Esophagus squamous epithelium (tissue), 5 donors: ENCODE results near the gene NRG4. TPM values are rescaled to one million over a fixed set of nuclear protein-coding genes. Genes with fewer than 3 reads are reported as not detected.

Experiments used
- DNase-seq: peaks from one replicate; lab custom pipeline; 2025; lab: John Stamatoyannopoulos, UW
- H3K27ac ChIP-seq, 4 donors: fragments of 200-600 bp; sonication (generic); one replicate each; pipeline ENCODE4 v1.5.1; 2016 to 2019; ENCODE audit warnings: mild to moderate bottlenecking in 1 of 4
- H3K27me3 ChIP-seq, 4 donors: fragments of 200-600 bp; sonication (generic); 1 replicate in 3 of 4; 2 replicates in 1 of 4; pipeline versions ENCODE4 v1.5.1 to v1.6.0; 2017 to 2021; ENCODE audit warnings: antibody characterized with exemption in 1 of 4
- H3K36me3 ChIP-seq, 3 donors: fragments of 200-600 bp; sonication (generic); one replicate each; pipeline ENCODE4 v1.5.1; 2016 to 2019
- H3K4me1 ChIP-seq, 3 donors: fragments of 200-600 bp; sonication (generic); one replicate each; pipeline ENCODE4 v1.5.1; 2017 to 2019
- H3K4me3 ChIP-seq, 4 donors: fragments of 200-600 bp; sonication (generic); 1 replicate in 3 of 4; 2 replicates in 1 of 4; pipeline ENCODE4 v1.5.1; 2016 to 2019; ENCODE audit warnings: mild to moderate bottlenecking in 2 of 4, moderate library complexity in 1 of 4
- H3K9me3 ChIP-seq, 3 donors: fragments of 200-600 bp; sonication (generic); one replicate each; pipeline ENCODE4 v1.5.1; 2016 to 2019
- CTCF ChIP-seq, 6 experiments: fragments of 450-650 bp in 4 of 6; fragments of 200-600 bp in 2 of 6; sonication (generic) in 2 of 6; IDR thresholded peaks; one replicate each; pipeline ENCODE4 v1.5.1; 2016 to 2019; ENCODE audit warnings: antibody characterized with exemption in 6 of 6, mild to moderate bottlenecking in 4 of 6, moderate library complexity in 4 of 6
- POLR2A ChIP-seq, 4 donors: fragments of 450-650 bp; IDR thresholded peaks; one replicate each; pipeline ENCODE4 v1.6.1; 2017; ENCODE audit warnings: antibody characterized with exemption in 4 of 4, mild to moderate bottlenecking in 4 of 4, moderate library complexity in 3 of 4
- WGBS, 2 donors: methylation state at CpG; one replicate each; pipeline ENCODE4 v1.1.5; 2018; 5-methylcytosine and 5-hydroxymethylcytosine counted together
- intact Hi-C: fragments of 100-400 bp; cut with DNase I; formaldehyde crosslinking; loops from one replicate; pipeline ENCODE4 v1.15.0; 2022
- total RNA-seq, 4 donors: library from RNA; depleted of rRNA; stranded (reverse); fragments of >200 nt; gene quantifications; one replicate each; pipeline ENCODE4 v1.1.0, GENCODE V29; 2016
- donor health status: DM: yes; HTN: yes; CAD: no.

Gene NRG4
- total RNA-seq = 1 to 10 TPM in 2 of 4 donors, under 1 TPM in 2; 0.83 to 2.8 (median 1.4) TPM

- H3K27me3 ChIP-seq = no peaks in the 10 kb centered on the region
- no peaks in the 10 kb centered on the region for H3K9me3 ChIP-seq
- peak within 1 kb of the TSS in 3 of 4 donors; percentile 16 to 26 (median 24) for H3K4me3 ChIP-seq
- peaks cover 0 to 4% (median 0%) of the 10 kb centered on the region in 3 donors for H3K4me1 ChIP-seq
- no peaks in the 10 kb centered on the region for H3K36me3 ChIP-seq
- intact Hi-C loops = no loop called here
- H3K27ac ChIP-seq = peak within 1 kb of the TSS in 3 of 4 donors; percentile 28 to 61 (median 29)
- no peak for DNase-seq
- WGBS, 2 donors = 27 to 29% methylated on average over 13 of the region's 13 CpGs
- TF ChIP-seq CTCF (IDR thresholded peaks at IDR 0.05) (no peak), POLR2A (IDR thresholded peaks at IDR 0.05) (no peak)
Observed at GRCh38 chr15:76011627-76012551, at the start of gene NRG4. Gene NRG4, minus strand, starts transcription at chr15:76012424. Its CDS starts 1,194 bp downstream, at chr15:76011230.

GRCh38 chr15:76061700-76062099 lies 49.5 kb upstream of the NRG4 start:
- TF ChIP-seq CTCF (IDR thresholded peaks at IDR 0.05) = no peak
- TF ChIP-seq POLR2A (IDR thresholded peaks at IDR 0.05) = no peak
- WGBS, 2 donors = 85 to 88% methylated on average over 5 of the region's 5 CpGs
- no peak for DNase-seq
- Histone ChIP-seq H3K4me3 (no peak overlapping the region), H3K36me3 (no peaks in the 10 kb centered on the region), H3K27me3 (peaks cover 0 to 65% (median 0%) of the 10 kb centered on the region in 4 donors), H3K27ac (no peak overlapping the region), H3K4me1 (peaks cover 12 to 28% (median 18%) of the 10 kb centered on the region in 3 donors), H3K9me3 (no peaks in the 10 kb centered on the region)
- intact Hi-C loops = no loop called here

GRCh38 chr15:76060118-76060989 lies 48.1 kb upstream of the NRG4 start:
- 35 to 61% methylated on average over 3 to 5 of the region's 20 CpGs for WGBS, 2 donors
- Histone ChIP-seq H3K27me3 (peaks cover 0 to 64% (median 0%) of the 10 kb centered on the region in 4 donors), H3K4me3 (peak overlapping the region; percentile 57 to 77 (median 61)), H3K9me3 (no peaks in the 10 kb centered on the region), H3K36me3 (no peaks in the 10 kb centered on the region), H3K27ac (no peak overlapping the region), H3K4me1 (peaks cover 12 to 30% (median 18%) of the 10 kb centered on the region in 3 donors)
- TF ChIP-seq CTCF (IDR thresholded peaks at IDR 0.05) (no peak), POLR2A (IDR thresholded peaks at IDR 0.05) (no peak)
- no peak for DNase-seq
- intact Hi-C loops = no loop called here

GRCh38 chr15:76059320-76060117 lies 47.3 kb upstream of the NRG4 start, which contains the start of gene TMEM266:
Gene TMEM266, plus strand, starts transcription at chr15:76059985. Its CDS starts 74,279 bp downstream, at chr15:76134264.
- intact Hi-C loops = loop anchor here (5.0 kb wide), 2 partner anchors 78 to 93 kb away; no protein-coding TSS in a partner anchor
- DNase-seq = no peak
- Histone ChIP-seq H3K4me1 (peaks cover 12 to 30% (median 18%) of the 10 kb centered on the region in 3 donors), H3K27ac (peak within 1 kb of the TSS in 1 of 4 donors; percentile 34), H3K9me3 (no peaks in the 10 kb centered on the region), H3K4me3 (peak within 1 kb of the TSS; percentile 57 to 77 (median 61)), H3K36me3 (no peaks in the 10 kb centered on the region), H3K27me3 (peaks cover 0 to 66% (median 0%) of the 10 kb centered on the region in 4 donors)
- TF ChIP-seq POLR2A (IDR thresholded peaks at IDR 0.05) = no peak
- TF ChIP-seq CTCF (IDR thresholded peaks at IDR 0.05) = peak in 2 of 6 experiments; percentile 1 to 2
- 1% methylated on average over 25 of the region's 107 CpGs; no CpG with 5 or more reads in 1 of the 2 donors for WGBS, 2 donors
